ENCODE measurements around the gene FREY1. TPM values are rescaled to one million over a fixed set of nuclear protein-coding genes. Genes with fewer than 3 reads are reported as not detected.

Gene FREY1
- total and polyA plus RNA-seq, 8 donors = 0.12 to 1.3 (median 0.40) TPM; not detected in 1

DNA sequence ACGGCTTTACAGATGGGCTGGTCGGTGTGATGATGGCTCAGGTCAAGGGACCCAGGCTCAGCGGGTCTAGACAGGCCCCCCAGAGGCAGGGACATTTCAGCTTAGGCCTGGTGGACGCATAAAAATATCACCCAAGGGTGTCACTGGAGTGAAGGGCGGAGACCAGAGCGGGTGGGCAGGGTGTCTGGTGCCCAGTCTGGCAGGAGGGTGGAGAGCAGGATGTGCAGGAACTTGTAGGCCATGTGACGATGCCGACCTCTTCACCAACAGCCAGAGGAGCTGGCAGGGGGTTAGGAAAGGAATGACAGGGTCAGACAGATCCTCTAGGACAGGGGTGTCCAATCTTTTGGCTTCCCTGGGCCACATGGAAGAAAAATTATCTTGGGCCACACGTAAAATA is 17.1 kb downstream of the FREY1 start:
- no peak for ATAC-seq
- Histone ChIP-seq H3K9me3 (no peaks in the 10 kb centered on the region), H3K4me3 (no peak overlapping the region), H3K27ac (no peak overlapping the region), H3K4me1 (no peaks in the 10 kb centered on the region), H3K27me3 (no peaks in the 10 kb centered on the region), H3K36me3 (no peaks in the 10 kb centered on the region)
- peak in 2 of 6 donors; percentile 18 to 28 for DNase-seq
- TF ChIP-seq, protein P1, sequence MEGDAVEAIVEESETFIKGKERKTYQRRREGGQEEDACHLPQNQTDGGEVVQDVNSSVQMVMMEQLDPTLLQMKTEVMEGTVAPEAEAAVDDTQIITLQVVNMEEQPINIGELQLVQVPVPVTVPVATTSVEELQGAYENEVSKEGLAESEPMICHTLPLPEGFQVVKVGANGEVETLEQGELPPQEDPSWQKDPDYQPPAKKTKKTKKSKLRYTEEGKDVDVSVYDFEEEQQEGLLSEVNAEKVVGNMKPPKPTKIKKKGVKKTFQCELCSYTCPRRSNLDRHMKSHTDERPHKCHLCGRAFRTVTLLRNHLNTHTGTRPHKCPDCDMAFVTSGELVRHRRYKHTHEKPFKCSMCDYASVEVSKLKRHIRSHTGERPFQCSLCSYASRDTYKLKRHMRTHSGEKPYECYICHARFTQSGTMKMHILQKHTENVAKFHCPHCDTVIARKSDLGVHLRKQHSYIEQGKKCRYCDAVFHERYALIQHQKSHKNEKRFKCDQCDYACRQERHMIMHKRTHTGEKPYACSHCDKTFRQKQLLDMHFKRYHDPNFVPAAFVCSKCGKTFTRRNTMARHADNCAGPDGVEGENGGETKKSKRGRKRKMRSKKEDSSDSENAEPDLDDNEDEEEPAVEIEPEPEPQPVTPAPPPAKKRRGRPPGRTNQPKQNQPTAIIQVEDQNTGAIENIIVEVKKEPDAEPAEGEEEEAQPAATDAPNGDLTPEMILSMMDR (IDR thresholded peaks at IDR 0.05) = no peak
- 92 to 94% methylated on average over 9 of the region's 9 CpGs for WGBS, 2 donors
- FAIRE-seq = no peak
- intact Hi-C loops (cut with DNase I) = no loop called here

DNA sequence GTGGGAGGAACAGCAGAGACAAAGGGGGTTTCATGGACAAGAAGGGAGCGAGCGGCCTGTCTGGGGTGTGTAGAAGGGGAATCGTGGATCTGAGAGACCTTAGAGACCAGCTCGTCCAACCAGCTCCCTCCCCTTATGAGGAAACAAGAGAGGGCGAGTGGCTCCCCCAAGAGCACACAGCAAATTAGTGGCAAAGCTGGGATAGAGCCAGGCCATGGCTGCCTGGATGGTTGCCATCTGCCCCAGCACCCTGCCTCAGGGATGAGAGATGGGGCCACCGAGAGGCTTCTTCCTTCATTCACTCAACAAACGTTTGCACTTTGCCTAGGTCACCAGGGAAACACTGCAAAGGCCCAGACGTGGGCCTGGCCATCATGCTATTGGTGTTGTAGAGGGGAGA is 17.5 kb downstream of the FREY1 start:
- Histone ChIP-seq H3K4me3 (no peak overlapping the region), H3K27ac (no peak overlapping the region), H3K9me3 (no peaks in the 10 kb centered on the region), H3K36me3 (no peaks in the 10 kb centered on the region), H3K27me3 (no peaks in the 10 kb centered on the region), H3K4me1 (no peaks in the 10 kb centered on the region)
- WGBS, 2 donors = 85 to 91% methylated on average over 8 of the region's 8 CpGs
- TF ChIP-seq, protein P1 (IDR thresholded peaks at IDR 0.05) = no peak
- ATAC-seq (no peak), DNase-seq (peak in 2 of 6 donors; percentile 26 to 27), FAIRE-seq (no peak)
- intact Hi-C loops (cut with DNase I) = no loop called here

DNA sequence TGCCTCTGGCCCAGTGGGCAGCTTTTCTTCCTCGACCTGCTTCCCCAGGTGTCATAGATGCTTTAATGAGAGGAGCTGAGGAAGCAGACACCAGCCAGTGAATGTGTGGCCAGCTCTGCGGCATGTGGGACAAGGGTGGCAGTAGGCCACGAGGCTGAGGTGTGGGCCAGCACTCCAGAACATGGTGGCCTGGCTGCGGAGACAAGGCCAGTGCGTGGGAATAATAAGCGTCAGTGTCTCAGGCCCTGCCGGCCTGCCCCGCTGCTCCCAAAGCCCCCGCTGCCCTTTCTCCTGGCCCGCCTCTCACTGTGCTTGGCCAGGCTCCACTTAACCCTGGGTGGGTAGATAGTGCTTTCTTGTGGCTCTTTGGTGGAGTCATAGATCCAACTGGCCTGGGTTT is 19.5 kb downstream of the FREY1 start:
- Histone ChIP-seq H3K4me3 (no peak overlapping the region), H3K27me3 (no peaks in the 10 kb centered on the region), H3K36me3 (no peaks in the 10 kb centered on the region), H3K4me1 (no peaks in the 10 kb centered on the region), H3K9me3 (no peaks in the 10 kb centered on the region), H3K27ac (no peak overlapping the region)
- no peak for ATAC-seq
- TF ChIP-seq, protein P1 (IDR thresholded peaks at IDR 0.05) = no peak
- intact Hi-C loops (cut with DNase I) = no loop called here
- DNase-seq = no peak
- no peak for FAIRE-seq
- 93 to 94% methylated on average over 10 of the region's 10 CpGs for WGBS, 2 donors

DNA sequence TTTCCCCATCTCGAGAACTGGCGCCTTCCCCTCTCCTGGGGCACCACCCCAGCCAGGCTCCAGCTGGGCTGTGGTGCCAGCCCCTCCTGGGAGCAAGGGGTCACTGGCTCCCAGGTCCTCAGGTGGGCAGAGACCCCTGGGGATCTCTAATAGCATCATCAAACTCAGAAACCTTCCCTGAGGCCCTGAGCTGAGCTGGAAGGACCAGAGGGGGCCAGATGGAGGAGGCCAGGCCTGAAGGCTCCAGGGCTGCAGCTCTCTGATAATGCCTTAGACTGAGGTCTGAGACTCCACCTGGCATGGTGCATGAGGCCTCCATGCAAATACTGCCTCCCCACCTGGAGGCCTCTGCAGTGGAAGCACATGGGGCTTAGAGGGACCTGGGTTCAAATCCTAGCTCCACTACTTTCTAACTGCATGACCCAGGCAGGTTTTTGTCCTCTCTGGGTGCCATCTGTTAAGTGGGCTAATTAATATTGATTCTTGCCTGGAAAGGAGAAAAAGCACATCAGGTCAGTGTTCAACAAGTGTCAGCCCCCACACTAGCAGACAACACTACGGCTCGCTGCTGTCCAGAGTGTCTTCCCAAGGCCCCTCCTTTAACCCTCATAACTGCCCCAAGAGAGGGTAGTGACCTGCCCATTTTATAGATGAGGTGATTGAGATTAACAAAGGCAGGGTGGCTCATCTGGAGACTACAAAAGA is 20.1 kb downstream of the FREY1 start:
- Histone ChIP-seq H3K9me3 (no peaks in the 10 kb centered on the region), H3K27ac (no peak overlapping the region), H3K36me3 (no peaks in the 10 kb centered on the region), H3K4me1 (no peaks in the 10 kb centered on the region), H3K4me3 (no peak overlapping the region), H3K27me3 (no peaks in the 10 kb centered on the region)
- FAIRE-seq (no peak), ATAC-seq (no peak), DNase-seq (no peak)
- 92% methylated on average over 4 of the region's 4 CpGs for WGBS, 2 donors
- TF ChIP-seq, protein P1 (IDR thresholded peaks at IDR 0.05) = no peak
- intact Hi-C loops (cut with DNase I) = no loop called here
